Progenitor cell of endocrine pancreas (in vitro differentiated cells): ENCODE results near the gene LTA. TPM values are rescaled to one million over a fixed set of nuclear protein-coding genes. Genes with fewer than 3 reads are reported as not detected.

Source experiments
- DNase-seq: peaks from one replicate; pipeline ENCODE4 v3.0.0; 2021; ENCODE audit warnings: low spot score; ENCODE audit not compliant: unreplicated experiment
- H3K27ac Mint-ChIP-seq: 2 replicates; pipeline ENCODE4 v1.8.0; 2021; ENCODE audit warnings: mild to moderate bottlenecking, moderate library complexity, mixed read lengths
- H3K27me3 Mint-ChIP-seq: 2 replicates; pipeline ENCODE4 v1.8.0; 2021; ENCODE audit warnings: mixed read lengths
- H3K36me3 Mint-ChIP-seq: 2 replicates; pipeline ENCODE4 v1.8.0; 2022; ENCODE audit warnings: mixed read lengths; ENCODE audit not compliant: insufficient read depth
- H3K4me1 Mint-ChIP-seq: 2 replicates; pipeline ENCODE4 v1.8.0; 2021; ENCODE audit warnings: low read depth, mixed read lengths
- H3K4me3 Mint-ChIP-seq: 2 replicates; pipeline ENCODE4 v1.8.0; 2021; ENCODE audit warnings: low read depth, mild to moderate bottlenecking, moderate library complexity, mixed read lengths
- H3K9me3 Mint-ChIP-seq: 2 replicates; pipeline ENCODE4 v1.8.0; 2021; ENCODE audit warnings: low read depth, mixed read lengths
- CTCF ChIP-seq: fragments of 200-600 bp; sonication (generic); IDR thresholded peaks from one replicate; pipeline ENCODE4 v1.5.0; 2021; ENCODE audit warnings: antibody characterized with exemption, mild to moderate bottlenecking; ENCODE audit not compliant: unreplicated experiment
- total RNA-seq: library from RNA; stranded (reverse); gene quantifications from 2 replicates; pipeline ENCODE4 v1.2.1, GENCODE V29; 2021

LTA gene
- total RNA-seq, 1 donor from 2014 or later = not detected

DNA sequence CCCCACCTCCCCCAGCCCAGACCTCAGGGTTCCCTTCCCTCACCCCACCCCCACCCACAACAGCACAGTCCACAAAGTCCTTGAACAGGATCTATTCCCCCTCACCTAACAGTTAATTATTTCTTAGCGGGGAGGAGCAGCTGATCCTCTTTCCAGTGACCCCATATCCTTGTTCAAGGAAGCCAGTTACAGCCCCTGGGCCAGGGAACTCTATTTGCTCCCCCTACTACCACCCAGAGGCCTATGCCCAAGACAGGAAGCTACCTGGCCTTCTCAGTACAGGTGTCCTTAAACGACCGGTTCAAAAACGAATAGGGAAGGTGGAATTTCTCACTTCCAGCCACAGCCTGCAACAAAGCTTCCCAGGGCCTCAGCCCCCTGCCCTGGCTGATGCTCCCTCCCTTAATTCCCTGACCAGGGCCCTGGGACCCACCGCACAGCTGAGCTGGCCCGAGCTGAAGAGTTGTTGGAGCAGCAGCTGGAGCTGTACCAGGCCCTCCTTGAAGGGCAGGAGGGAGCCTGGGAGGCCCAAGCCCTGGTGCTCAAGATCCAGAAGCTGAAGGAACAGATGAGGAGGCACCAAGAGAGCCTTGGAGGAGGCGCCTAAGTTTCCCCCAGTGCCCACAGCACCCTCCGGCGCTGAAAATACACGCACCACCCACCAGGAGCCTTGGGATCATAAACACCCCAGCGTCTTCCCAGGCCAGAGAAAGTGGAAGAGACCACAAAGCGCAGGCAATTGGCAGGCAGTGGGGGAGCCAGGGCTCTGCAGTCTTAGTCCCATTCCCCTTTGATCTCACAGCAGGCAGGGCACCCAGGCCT, 42.5 kb upstream of the LTA start:
- no peak for DNase-seq
- Mint-ChIP-seq H3K27ac (peak overlapping the region; percentile 49), H3K9me3 (no peaks in the 10 kb centered on the region), H3K4me3 (no peak overlapping the region), H3K4me1 (peaks cover 8% of the 10 kb centered on the region), H3K27me3 (no peaks in the 10 kb centered on the region), H3K36me3 (peaks cover 18% of the 10 kb centered on the region)
- TF ChIP-seq CTCF = no peak

DNA sequence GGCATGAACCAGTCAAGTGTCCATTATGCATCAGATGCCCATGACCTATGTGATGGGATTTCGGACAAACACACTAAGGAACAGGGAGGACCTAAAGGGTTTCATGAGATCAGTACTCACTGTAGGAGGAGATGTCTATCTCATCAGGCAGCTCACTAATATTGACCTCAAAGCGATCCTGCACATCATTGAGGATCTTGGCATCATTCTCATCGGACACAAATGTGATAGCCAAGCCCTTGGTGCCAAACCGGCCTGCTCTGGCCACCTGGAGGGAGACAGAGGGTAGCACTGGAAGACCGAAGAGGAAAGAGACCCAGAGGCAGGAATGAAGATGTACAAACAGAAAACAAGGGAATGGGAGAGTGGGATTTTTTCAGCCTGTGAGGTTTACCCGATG, 41.4 kb upstream of the LTA start:
- no peak overlapping the region for H3K27ac Mint-ChIP-seq
- H3K4me3 Mint-ChIP-seq = no peak overlapping the region
- peaks cover 8% of the 10 kb centered on the region for H3K4me1 Mint-ChIP-seq
- H3K27me3 Mint-ChIP-seq = no peaks in the 10 kb centered on the region
- TF ChIP-seq CTCF = no peak
- H3K9me3 Mint-ChIP-seq = no peaks in the 10 kb centered on the region
- no peak for DNase-seq
- peaks cover 28% of the 10 kb centered on the region for H3K36me3 Mint-ChIP-seq

GRCh38 chr6:31531162-31531561, 40.9 kb upstream of the LTA start:
- Mint-ChIP-seq H3K36me3 (peaks cover 33% of the 10 kb centered on the region), H3K4me1 (peaks cover 8% of the 10 kb centered on the region), H3K4me3 (no peak overlapping the region), H3K27me3 (no peaks in the 10 kb centered on the region), H3K27ac (no peak overlapping the region), H3K9me3 (no peaks in the 10 kb centered on the region)
- no peak for DNase-seq
- TF ChIP-seq CTCF = no peak

DNA sequence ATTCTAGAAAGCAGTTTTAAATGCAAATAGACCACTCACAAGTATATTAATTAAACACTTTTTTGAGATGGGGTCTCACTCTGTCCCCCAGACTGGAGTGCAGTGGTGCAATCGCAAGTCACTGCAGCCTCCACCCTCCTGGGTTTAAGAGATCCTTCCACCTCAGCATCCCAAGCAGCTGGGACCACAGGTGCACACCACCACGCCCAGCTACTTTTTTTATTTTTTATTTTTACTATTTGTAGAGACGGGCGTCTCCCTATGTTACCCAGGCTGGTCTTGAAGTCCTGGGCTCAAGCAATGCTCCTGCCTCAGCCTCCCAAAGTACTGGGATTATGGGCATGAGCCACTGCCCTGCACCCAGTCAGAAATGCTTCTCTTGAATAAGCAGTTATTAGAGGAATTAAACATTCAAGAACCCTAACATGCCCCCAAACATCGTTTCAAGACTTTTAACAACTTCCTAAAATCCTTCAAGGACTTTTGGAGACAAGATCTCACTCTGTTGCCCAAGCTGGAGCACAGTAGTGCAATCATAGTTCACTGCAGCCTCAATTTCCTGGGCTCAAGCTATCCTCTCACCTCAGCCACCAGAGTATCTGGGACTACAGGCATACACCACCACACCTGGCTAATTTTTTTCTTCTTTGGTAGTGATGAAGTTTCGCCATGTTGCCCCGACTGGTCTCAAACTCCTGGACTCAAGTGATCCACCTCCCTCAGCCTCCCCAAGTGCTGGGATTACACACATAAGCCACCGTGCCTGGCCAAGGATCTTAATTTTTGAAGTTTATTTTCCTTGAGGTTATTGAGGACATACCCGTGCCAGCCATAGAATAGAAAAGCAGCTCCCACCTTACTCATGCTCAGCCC, 40.1 kb upstream of the LTA start:
- Mint-ChIP-seq H3K4me3 (no peak overlapping the region), H3K4me1 (peaks cover 8% of the 10 kb centered on the region), H3K27ac (peak overlapping the region; percentile 73), H3K9me3 (no peaks in the 10 kb centered on the region), H3K27me3 (no peaks in the 10 kb centered on the region), H3K36me3 (peaks cover 39% of the 10 kb centered on the region)
- DNase-seq = no peak
- no peak for TF ChIP-seq CTCF

- H3K27me3 Mint-ChIP-seq = no peaks in the 10 kb centered on the region
- H3K4me3 Mint-ChIP-seq = no peak overlapping the region
- peaks cover 8% of the 10 kb centered on the region for H3K4me1 Mint-ChIP-seq
These were observed 39.2 kb upstream of the LTA start for GRCh38 chr6:31532644-31533454.

More at GRCh38 chr6:31532644-31533454, 39.2 kb upstream of the LTA start:
- no peak for DNase-seq
- no peak for TF ChIP-seq CTCF
- Mint-ChIP-seq H3K9me3 (no peaks in the 10 kb centered on the region), H3K27ac (peak overlapping the region; percentile 73), H3K36me3 (peaks cover 42% of the 10 kb centered on the region)
